Tibial nerve (tissue), 4 donors: ENCODE results near the gene PZP.

Source experiments
- CTCF ChIP-seq, 5 experiments: fragments of 200-600 bp in 3 of 5; fragments of 450-650 bp in 2 of 5; sonication (generic) in 3 of 5; IDR thresholded peaks; one replicate each; pipeline ENCODE4 v1.5.1; 2016 to 2019; ENCODE audit warnings: antibody characterized with exemption in 5 of 5, mild to moderate bottlenecking in 3 of 5, moderate library complexity in 2 of 5
- EP300 ChIP-seq, 2 donors: sonication (generic); formaldehyde crosslinking; IDR thresholded peaks; one replicate each; pipeline ENCODE4 v1.6.1; 2017; ENCODE audit warnings: antibody characterized with exemption in 2 of 2, mild to moderate bottlenecking in 1 of 2
- POLR2A ChIP-seq, 2 donors: fragments of 450-650 bp; IDR thresholded peaks; one replicate each; pipeline ENCODE4 v1.6.1; 2017; ENCODE audit warnings: antibody characterized with exemption in 2 of 2, mild to moderate bottlenecking in 2 of 2, moderate library complexity in 2 of 2

GRCh38 chr12:9113987-9114309 is 94.2 kb downstream of the PZP start:
- TF ChIP-seq POLR2A (IDR thresholded peaks at IDR 0.05) (no peak), CTCF (IDR thresholded peaks at IDR 0.05) (no peak), EP300 (IDR thresholded peaks at IDR 0.05) (no peak)
